ENCODE measurements around the gene BTBD19.

BTBD19 gene

DNA sequence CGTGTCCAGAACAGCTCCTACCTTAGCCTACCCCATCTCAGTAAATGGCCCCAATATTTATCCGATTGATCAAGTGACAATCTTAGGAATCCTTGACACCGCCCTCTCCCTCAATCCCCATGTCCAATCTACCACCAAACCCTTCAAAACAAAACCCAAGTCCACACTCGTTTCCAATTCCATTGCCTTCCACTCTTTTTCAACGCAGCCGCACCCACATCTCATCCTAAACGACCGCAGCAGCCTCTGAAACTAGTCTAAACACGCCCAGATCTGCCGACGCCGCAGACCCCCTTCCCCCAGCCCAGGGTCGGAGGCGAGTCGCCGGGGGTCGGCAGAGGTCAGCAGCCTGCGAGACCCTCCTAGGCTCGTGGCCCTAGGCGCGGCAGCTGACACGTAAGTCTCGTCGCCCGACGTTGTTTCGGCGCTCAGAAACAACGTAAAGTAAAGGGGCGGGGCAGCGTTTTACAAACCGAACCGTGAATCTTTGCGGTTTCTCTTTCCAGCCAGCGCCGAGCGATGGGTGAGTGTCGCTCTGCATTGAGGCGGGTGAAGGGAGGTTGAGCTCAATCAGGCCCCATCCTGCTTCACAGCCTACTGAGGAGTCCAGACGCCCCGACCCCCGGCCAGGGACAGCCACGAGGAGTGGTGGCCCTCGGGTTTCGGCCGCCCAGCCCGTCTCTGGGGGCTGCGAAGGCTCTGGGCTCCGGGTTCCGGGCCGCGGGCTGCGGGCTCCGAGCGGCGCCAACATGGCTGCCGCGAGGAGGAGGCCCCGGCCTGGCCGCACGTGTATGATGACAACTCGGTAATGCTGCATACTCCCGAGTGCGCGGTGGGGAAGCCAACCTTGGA is 33.0 kb upstream of the BTBD19 start, which contains the start of gene RPS8:
TSS of gene RPS8 (plus strand) at position 463 of the 852 bp plus-strand sequence. CDS start at position 520, 57 bp downstream.
- TF ChIP-seq, protein P1, sequence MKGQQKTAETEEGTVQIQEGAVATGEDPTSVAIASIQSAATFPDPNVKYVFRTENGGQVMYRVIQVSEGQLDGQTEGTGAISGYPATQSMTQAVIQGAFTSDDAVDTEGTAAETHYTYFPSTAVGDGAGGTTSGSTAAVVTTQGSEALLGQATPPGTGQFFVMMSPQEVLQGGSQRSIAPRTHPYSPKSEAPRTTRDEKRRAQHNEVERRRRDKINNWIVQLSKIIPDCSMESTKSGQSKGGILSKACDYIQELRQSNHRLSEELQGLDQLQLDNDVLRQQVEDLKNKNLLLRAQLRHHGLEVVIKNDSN (IDR thresholded peaks at IDR 0.05) = peak; percentile 52
- TF ChIP-seq, protein P2, sequence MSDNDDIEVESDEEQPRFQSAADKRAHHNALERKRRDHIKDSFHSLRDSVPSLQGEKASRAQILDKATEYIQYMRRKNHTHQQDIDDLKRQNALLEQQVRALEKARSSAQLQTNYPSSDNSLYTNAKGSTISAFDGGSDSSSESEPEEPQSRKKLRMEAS (IDR thresholded peaks at IDR 0.05) = peak; percentile 89
- TF ChIP-seq, protein P3, sequence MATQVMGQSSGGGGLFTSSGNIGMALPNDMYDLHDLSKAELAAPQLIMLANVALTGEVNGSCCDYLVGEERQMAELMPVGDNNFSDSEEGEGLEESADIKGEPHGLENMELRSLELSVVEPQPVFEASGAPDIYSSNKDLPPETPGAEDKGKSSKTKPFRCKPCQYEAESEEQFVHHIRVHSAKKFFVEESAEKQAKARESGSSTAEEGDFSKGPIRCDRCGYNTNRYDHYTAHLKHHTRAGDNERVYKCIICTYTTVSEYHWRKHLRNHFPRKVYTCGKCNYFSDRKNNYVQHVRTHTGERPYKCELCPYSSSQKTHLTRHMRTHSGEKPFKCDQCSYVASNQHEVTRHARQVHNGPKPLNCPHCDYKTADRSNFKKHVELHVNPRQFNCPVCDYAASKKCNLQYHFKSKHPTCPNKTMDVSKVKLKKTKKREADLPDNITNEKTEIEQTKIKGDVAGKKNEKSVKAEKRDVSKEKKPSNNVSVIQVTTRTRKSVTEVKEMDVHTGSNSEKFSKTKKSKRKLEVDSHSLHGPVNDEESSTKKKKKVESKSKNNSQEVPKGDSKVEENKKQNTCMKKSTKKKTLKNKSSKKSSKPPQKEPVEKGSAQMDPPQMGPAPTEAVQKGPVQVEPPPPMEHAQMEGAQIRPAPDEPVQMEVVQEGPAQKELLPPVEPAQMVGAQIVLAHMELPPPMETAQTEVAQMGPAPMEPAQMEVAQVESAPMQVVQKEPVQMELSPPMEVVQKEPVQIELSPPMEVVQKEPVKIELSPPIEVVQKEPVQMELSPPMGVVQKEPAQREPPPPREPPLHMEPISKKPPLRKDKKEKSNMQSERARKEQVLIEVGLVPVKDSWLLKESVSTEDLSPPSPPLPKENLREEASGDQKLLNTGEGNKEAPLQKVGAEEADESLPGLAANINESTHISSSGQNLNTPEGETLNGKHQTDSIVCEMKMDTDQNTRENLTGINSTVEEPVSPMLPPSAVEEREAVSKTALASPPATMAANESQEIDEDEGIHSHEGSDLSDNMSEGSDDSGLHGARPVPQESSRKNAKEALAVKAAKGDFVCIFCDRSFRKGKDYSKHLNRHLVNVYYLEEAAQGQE (IDR thresholded peaks at IDR 0.05; ENCODE audit: low read depth) = no peak
- peak; percentile 54; the same call in 1 of the 2 replicates for TF ChIP-seq TCF12 (IDR thresholded peaks at IDR 0.05; ENCODE audit: low read depth)
- TF ChIP-seq YY1 (IDR thresholded peaks at IDR 0.05; ENCODE audit: low read depth) = peak; percentile 79
- TF ChIP-seq CEBPB (IDR thresholded peaks at IDR 0.05) = no peak
- no peak for TF ChIP-seq EGR1 (IDR thresholded peaks at IDR 0.05)
- TF ChIP-seq EP300 (IDR thresholded peaks at IDR 0.05; ENCODE audit: borderline replicate concordance) = no peak; the same call in 1 of the 2 replicates
- no peak; the same call in none of the 2 replicates for TF ChIP-seq TEAD4 (IDR thresholded peaks at IDR 0.05)
- peak; percentile 91 for TF ChIP-seq FOXM1 (IDR thresholded peaks at IDR 0.05; ENCODE audit: borderline replicate concordance, low read depth)
- peak; percentile 26; the same call in 1 of the 2 replicates for TF ChIP-seq NFIC (IDR thresholded peaks at IDR 0.05)
- peak; percentile 99 for TF ChIP-seq TAF1 (IDR thresholded peaks at IDR 0.05; ENCODE audit: low read depth)
- peak; percentile 98 for TF ChIP-seq ZBTB7A (IDR thresholded peaks at IDR 0.05; ENCODE audit: low read depth)
- TF ChIP-seq RAD21 (IDR thresholded peaks at IDR 0.05; ENCODE audit: low read depth) = no peak
- peak; percentile 99 for TF ChIP-seq CREB1 (IDR thresholded peaks at IDR 0.05; ENCODE audit: low read depth)

DNA sequence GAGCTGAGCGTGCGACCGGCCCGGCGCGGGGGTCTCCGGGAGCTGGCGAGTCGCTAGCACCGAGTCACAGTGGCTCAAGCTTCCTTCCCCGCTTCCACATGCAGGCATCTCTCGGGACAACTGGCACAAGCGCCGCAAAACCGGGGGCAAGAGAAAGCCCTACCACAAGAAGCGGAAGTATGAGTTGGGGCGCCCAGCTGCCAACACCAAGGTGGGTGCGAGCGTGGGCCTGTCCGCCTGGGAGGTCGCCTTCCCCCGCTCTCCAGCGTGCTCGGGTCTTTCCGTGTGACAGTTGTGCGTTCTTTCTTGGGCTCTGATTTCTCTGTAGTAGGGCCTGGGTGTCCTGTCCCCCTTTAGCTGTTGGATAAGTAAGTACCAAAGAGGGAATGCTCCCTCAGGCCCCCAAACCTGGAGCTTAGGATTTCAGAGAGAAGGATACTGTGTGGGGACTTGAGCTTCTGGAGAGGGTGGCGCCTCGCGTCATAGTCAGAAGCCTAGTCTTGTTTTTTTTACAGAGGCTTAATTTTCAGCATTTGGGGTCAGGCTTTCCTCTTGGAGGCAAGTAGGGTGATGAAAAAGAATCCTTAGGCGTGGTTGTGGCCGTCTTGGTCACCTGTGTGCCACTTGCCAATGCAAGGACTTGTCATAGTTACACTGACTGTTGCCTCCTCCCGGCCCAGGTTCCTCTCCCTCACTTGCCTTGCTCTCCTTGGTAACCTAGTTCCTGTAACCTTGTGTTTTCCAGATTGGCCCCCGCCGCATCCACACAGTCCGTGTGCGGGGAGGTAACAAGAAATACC is 32.2 kb upstream of the BTBD19 start:
- TF ChIP-seq TEAD4 (IDR thresholded peaks at IDR 0.05) (no peak), TAF1 (IDR thresholded peaks at IDR 0.05; ENCODE audit: low read depth) (no peak), ZBTB7A (IDR thresholded peaks at IDR 0.05; ENCODE audit: low read depth) (no peak), TCF12 (IDR thresholded peaks at IDR 0.05; ENCODE audit: low read depth) (no peak), FOXM1 (IDR thresholded peaks at IDR 0.05; ENCODE audit: borderline replicate concordance, low read depth) (no peak), EGR1 (IDR thresholded peaks at IDR 0.05) (no peak), EP300 (IDR thresholded peaks at IDR 0.05; ENCODE audit: borderline replicate concordance) (no peak), YY1 (IDR thresholded peaks at IDR 0.05; ENCODE audit: low read depth) (no peak), NFIC (IDR thresholded peaks at IDR 0.05) (no peak), CREB1 (IDR thresholded peaks at IDR 0.05; ENCODE audit: low read depth) (no peak), CEBPB (IDR thresholded peaks at IDR 0.05) (no peak), RAD21 (IDR thresholded peaks at IDR 0.05; ENCODE audit: low read depth) (no peak)
- TF ChIP-seq, protein P2 (IDR thresholded peaks at IDR 0.05) = no peak
- TF ChIP-seq, protein P3 (IDR thresholded peaks at IDR 0.05; ENCODE audit: low read depth) = no peak
- TF ChIP-seq, protein P1 (IDR thresholded peaks at IDR 0.05) = no peak

DNA sequence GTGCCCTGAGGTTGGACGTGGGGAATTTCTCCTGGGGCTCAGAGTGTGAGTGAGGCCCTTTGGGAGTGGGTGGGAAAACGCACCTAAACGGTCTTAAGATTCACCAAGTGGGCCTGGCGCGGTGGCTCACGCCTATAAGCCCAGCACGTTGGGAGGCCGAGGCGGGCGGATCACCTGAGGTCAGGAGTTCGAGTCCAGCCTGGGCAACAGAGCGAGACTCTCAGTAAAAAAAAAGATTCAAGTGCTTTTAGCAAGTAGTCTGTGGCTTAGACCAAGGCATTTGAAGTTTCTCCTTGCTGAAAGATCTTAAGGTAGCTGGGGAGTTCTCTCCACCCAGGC is 31.6 kb upstream of the BTBD19 start:
- no peak for TF ChIP-seq EP300 (IDR thresholded peaks at IDR 0.05; ENCODE audit: borderline replicate concordance)
- no peak for TF ChIP-seq TCF12 (IDR thresholded peaks at IDR 0.05; ENCODE audit: low read depth)
- TF ChIP-seq, protein P1 (IDR thresholded peaks at IDR 0.05) = no peak
- TF ChIP-seq ZBTB7A (IDR thresholded peaks at IDR 0.05; ENCODE audit: low read depth) = no peak

DNA sequence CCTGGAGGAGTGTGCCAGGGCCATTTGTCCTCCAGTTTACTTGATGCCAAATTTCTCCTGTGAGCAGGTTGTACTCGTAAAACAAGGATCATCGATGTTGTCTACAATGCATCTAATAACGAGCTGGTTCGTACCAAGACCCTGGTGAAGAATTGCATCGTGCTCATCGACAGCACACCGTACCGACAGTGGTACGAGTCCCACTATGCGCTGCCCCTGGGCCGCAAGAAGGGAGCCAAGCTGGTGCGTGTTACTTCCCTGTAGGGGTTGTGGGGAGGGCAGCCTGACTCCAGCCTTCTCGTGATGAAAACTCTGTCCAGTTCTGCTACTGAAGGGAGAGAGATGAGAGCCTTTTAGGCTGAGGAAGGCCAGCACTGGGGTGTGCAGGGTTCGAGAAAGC is 30.8 kb upstream of the BTBD19 start:
- no peak for TF ChIP-seq RAD21 (IDR thresholded peaks at IDR 0.05; ENCODE audit: low read depth)
- TF ChIP-seq, protein P1 (IDR thresholded peaks at IDR 0.05) = no peak
- TF ChIP-seq EP300 (IDR thresholded peaks at IDR 0.05; ENCODE audit: borderline replicate concordance) = no peak
- no peak for TF ChIP-seq CEBPB (IDR thresholded peaks at IDR 0.05)
- TF ChIP-seq, protein P2 (IDR thresholded peaks at IDR 0.05) = no peak
- TF ChIP-seq, protein P3 (IDR thresholded peaks at IDR 0.05; ENCODE audit: low read depth) = no peak
- no peak for TF ChIP-seq ZBTB7A (IDR thresholded peaks at IDR 0.05; ENCODE audit: low read depth)
- TF ChIP-seq TEAD4 (IDR thresholded peaks at IDR 0.05) = no peak
- TF ChIP-seq CREB1 (IDR thresholded peaks at IDR 0.05; ENCODE audit: low read depth) = no peak
- no peak for TF ChIP-seq TCF12 (IDR thresholded peaks at IDR 0.05; ENCODE audit: low read depth)
- no peak for TF ChIP-seq FOXM1 (IDR thresholded peaks at IDR 0.05; ENCODE audit: borderline replicate concordance, low read depth)
- TF ChIP-seq EGR1 (IDR thresholded peaks at IDR 0.05) = no peak
- TF ChIP-seq YY1 (IDR thresholded peaks at IDR 0.05; ENCODE audit: low read depth) = no peak
- TF ChIP-seq TAF1 (IDR thresholded peaks at IDR 0.05; ENCODE audit: low read depth) = no peak
- TF ChIP-seq NFIC (IDR thresholded peaks at IDR 0.05) = no peak
